ENCODE results near the gene GPRC5B. TPM values are rescaled to one million over a fixed set of nuclear protein-coding genes. Genes with fewer than 3 reads are reported as not detected.

The GPRC5B gene
- total RNA-seq, 4 donors from 2014 or later = 3.5 to 22.9 (median 6.6) TPM

DNA sequence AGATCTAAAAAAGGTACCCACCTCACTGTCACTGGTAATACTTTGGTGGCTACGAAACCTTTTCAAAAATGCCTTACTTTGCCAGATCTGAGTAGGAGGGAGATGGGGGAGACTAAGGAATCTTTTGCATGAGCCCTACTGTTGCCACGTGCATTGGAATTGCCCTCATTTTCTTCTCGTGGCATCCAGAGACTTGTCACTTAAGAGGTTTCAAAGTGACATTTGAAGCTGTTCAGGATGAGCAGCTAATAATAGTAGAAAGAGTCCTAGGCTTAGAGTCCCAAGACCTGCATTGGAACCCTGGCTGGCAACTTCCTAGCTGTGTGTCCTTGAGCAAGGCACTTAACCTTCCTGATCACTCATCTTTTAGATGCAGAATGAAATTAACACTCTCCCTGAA is 43.5 kb downstream of the GPRC5B start:
- no peak for DNase-seq

DNA sequence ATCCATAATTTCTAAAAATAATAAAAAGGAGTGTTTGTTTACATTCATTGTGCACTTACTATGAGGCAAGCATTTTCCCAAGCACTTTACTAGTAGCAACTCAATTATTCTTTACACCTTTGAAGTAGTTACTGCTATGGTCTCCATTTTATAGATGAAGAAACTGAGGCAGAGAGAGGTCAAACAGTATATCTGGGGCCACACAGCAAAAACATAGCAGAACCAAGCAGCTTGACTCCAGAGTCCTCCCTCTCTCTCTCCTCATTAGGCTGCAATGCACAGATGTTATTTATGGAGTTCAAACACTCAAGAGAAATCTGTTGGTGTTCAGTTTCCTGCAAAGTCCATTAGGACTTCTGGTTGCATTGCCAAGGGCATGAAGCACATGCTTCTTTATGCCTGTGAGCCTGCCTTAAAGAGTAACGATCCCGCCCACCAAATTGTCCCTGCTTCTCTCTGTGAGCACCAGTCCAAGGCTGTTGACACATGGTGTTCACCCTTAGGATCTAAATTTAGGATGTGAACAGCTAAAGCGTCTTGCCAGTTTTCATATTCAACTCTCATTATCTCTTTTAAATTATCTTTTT is 44.0 kb downstream of the GPRC5B start:
- no peak for TF ChIP-seq POLR2A (IDR thresholded peaks at IDR 0.05)
- TF ChIP-seq, protein P1, sequence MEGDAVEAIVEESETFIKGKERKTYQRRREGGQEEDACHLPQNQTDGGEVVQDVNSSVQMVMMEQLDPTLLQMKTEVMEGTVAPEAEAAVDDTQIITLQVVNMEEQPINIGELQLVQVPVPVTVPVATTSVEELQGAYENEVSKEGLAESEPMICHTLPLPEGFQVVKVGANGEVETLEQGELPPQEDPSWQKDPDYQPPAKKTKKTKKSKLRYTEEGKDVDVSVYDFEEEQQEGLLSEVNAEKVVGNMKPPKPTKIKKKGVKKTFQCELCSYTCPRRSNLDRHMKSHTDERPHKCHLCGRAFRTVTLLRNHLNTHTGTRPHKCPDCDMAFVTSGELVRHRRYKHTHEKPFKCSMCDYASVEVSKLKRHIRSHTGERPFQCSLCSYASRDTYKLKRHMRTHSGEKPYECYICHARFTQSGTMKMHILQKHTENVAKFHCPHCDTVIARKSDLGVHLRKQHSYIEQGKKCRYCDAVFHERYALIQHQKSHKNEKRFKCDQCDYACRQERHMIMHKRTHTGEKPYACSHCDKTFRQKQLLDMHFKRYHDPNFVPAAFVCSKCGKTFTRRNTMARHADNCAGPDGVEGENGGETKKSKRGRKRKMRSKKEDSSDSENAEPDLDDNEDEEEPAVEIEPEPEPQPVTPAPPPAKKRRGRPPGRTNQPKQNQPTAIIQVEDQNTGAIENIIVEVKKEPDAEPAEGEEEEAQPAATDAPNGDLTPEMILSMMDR (IDR thresholded peaks at IDR 0.05) = no peak
- Histone ChIP-seq H3K4me1 (no peaks in the 10 kb centered on the region), H3K27me3 (no peaks in the 10 kb centered on the region), H3K9me3 (no peaks in the 10 kb centered on the region), H3K4me3 (no peak overlapping the region), H3K27ac (no peak overlapping the region), H3K36me3 (no peaks in the 10 kb centered on the region)
- no peak for DNase-seq

More for the DNA sequence above, 43.5 kb downstream of the GPRC5B start:
- H3K36me3 ChIP-seq = no peaks in the 10 kb centered on the region
- no peaks in the 10 kb centered on the region for H3K27me3 ChIP-seq
- H3K4me3 ChIP-seq = no peak overlapping the region
- H3K9me3 ChIP-seq = no peaks in the 10 kb centered on the region
- no peak overlapping the region for H3K27ac ChIP-seq
- no peaks in the 10 kb centered on the region for H3K4me1 ChIP-seq
- TF ChIP-seq, protein P1 (IDR thresholded peaks at IDR 0.05) = no peak
- TF ChIP-seq POLR2A (IDR thresholded peaks at IDR 0.05) = no peak

DNA sequence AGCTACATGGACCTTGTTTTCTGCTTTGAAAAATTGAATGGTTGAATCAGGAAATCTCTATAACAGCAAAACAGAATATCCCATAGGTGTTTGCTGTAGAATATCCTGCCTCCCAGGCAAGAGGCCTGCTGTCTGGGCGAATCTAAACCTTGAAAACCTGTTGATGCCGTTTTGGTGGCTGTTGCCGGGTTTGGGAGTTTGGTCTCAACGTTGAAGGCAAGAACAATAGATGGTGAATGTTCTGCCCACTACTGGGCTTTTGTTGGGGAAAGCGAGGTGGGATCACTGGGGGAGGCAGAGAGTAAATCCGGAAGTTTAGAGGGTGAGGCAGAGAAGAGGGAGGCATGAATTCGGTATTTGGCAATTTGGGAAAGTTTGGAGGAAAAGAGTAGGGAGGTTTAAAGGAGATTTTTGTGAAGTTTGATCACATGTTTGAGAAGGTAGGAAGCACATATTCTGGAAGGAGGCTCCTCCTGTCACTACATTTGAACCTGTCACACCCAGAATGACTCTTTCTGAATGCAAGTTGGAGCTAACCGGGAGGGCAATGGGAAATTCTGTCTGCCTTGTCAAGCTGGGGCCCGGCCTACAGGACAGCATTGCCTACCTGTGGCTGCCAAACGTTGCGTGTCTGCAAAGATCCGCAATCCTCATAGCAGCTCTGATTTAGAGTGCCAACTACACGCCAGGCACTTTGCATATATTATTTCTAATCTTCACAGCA is 46.5 kb downstream of the GPRC5B start:
- Histone ChIP-seq H3K9me3 (no peaks in the 10 kb centered on the region), H3K27me3 (no peaks in the 10 kb centered on the region), H3K4me1 (no peaks in the 10 kb centered on the region), H3K27ac (no peak overlapping the region), H3K36me3 (no peaks in the 10 kb centered on the region), H3K4me3 (no peak overlapping the region)
- no peak for TF ChIP-seq POLR2A (IDR thresholded peaks at IDR 0.05)
- TF ChIP-seq, protein P1 (IDR thresholded peaks at IDR 0.05) = no peak
- DNase-seq = no peak

DNA sequence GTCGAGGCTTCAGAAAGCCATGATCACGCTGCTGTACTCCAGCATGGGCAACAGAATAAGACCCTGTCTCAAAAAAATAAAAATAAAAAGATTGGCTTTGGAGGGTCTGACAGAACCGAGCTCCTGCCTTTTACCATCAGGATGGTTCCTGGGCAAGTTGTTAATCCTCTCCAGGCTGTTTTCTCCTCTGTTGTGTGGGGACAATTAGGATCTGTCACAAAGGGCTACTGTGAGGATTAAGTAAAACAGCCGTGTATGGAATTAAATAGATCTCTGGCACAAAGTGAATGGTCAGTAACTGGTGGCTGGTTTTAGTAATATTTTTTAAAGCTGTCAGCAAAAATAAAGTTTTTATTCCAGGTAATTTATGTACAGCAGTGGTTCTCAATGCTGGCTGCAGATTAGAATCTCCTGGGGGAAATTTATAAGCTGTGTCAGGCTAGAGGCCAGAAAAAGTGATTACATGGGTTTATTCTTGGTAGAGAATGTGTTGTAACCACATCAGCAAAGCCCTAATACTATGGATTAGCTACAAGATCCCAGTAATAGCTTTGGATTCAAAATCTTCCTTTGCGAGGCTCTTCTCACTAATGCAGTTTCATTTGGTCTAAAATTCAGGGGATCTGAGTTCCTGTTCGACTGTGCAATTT is 47.2 kb downstream of the GPRC5B start:
- H3K27me3 ChIP-seq = no peaks in the 10 kb centered on the region
- no peak overlapping the region for H3K4me3 ChIP-seq
- H3K9me3 ChIP-seq = no peaks in the 10 kb centered on the region
- H3K27ac ChIP-seq = no peak overlapping the region
- TF ChIP-seq, protein P1 (IDR thresholded peaks at IDR 0.05) = no peak
- no peak for TF ChIP-seq POLR2A (IDR thresholded peaks at IDR 0.05)
- H3K36me3 ChIP-seq = no peaks in the 10 kb centered on the region
- DNase-seq = no peak
- H3K4me1 ChIP-seq = no peaks in the 10 kb centered on the region

DNA sequence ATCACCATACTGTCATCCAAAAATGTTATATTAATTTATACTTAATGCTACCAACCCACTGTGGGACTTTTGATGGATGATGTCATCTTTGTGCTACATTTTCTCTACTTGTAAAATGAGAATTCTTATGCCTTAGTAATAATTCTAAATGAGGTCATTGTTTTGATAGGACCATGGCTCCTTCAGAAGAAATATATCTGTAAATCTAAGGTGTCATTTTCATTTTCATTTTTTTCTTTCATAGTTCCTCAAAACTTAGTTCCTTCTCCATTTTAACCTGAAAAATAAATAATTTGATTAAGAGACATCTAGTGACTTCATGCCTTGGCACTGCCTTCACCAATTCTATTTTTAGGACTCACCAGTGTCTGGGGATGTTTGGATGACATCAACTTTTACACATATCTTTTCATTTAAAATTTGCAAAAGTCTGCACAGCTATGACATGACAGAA is 48.7 kb downstream of the GPRC5B start:
- H3K27ac ChIP-seq = no peak overlapping the region
- TF ChIP-seq POLR2A (IDR thresholded peaks at IDR 0.05) = no peak
- TF ChIP-seq, protein P1 (IDR thresholded peaks at IDR 0.05) = no peak
- no peaks in the 10 kb centered on the region for H3K36me3 ChIP-seq
- no peak overlapping the region for H3K4me3 ChIP-seq
- H3K27me3 ChIP-seq = no peaks in the 10 kb centered on the region
- H3K4me1 ChIP-seq = no peaks in the 10 kb centered on the region
- DNase-seq = no peak
- no peaks in the 10 kb centered on the region for H3K9me3 ChIP-seq
